Osteoblast (primary cell): ENCODE data around the gene WAC. TPM values are rescaled to one million over a fixed set of nuclear protein-coding genes. Genes with fewer than 3 reads are reported as not detected.

Source experiments
- DNase-seq: peaks from one replicate; pipeline ENCODE4 v3.0.0; 2011; ENCODE audit warnings: low spot score, mixed read lengths; ENCODE audit not compliant: insufficient read length; ENCODE audit errors: missing footprints
- H2AFZ ChIP-seq: 2 replicates; pipeline ENCODE4 v1.6.0; 2011; ENCODE audit warnings: mild to moderate bottlenecking, low read length
- H3K27ac ChIP-seq: 2 replicates; pipeline ENCODE4 v1.5.1; 2011; ENCODE audit warnings: mild to moderate bottlenecking, low read depth, low read length, moderate library complexity
- H3K27me3 ChIP-seq: 2 replicates; pipeline ENCODE4 v1.6.0; 2012; ENCODE audit warnings: mild to moderate bottlenecking, control low read depth, inconsistent platforms, low read length, moderate library complexity; ENCODE audit not compliant: insufficient read depth
- H3K36me3 ChIP-seq: 2 replicates; pipeline ENCODE4 v1.5.1; 2011; ENCODE audit warnings: mild to moderate bottlenecking, low read length, control low read depth, moderate library complexity; ENCODE audit not compliant: insufficient read depth
- H3K4me1 ChIP-seq: 2 replicates; pipeline ENCODE4 v1.5.1; 2011; ENCODE audit warnings: mild to moderate bottlenecking, low read length, control low read depth, moderate library complexity; ENCODE audit not compliant: insufficient read depth
- H3K4me2 ChIP-seq: 2 replicates; pipeline ENCODE4 v1.6.0; 2011; ENCODE audit warnings: mild to moderate bottlenecking, low read length; ENCODE audit not compliant: insufficient read depth
- H3K4me3 ChIP-seq: fragments of 200-600 bp; sonication (generic); 3 replicates; pipeline ENCODE4 v1.5.1; 2012; ENCODE audit warnings: mild to moderate bottlenecking, low read length, inconsistent platforms; ENCODE audit not compliant: insufficient read depth
- H3K79me2 ChIP-seq: 2 replicates; pipeline ENCODE4 v1.6.0; 2012; ENCODE audit warnings: mild to moderate bottlenecking, low read length, control low read depth, inconsistent platforms; ENCODE audit not compliant: insufficient read depth
- H3K9me3 ChIP-seq: 2 replicates; pipeline ENCODE4 v1.5.1; 2011; ENCODE audit warnings: low read depth, low read length, control low read depth
- H4K20me1 ChIP-seq: 2 replicates; pipeline ENCODE4 v1.6.0; 2012; ENCODE audit warnings: mild to moderate bottlenecking, low read length, control low read depth; ENCODE audit not compliant: insufficient read depth
- total RNA-seq: library from RNA; depleted of rRNA; stranded (reverse); fragments of >200 nt; gene quantifications from 2 replicates; pipeline ENCODE4 v1.2.3, GENCODE V29; 2012
- TF ChIP-seq, protein P1 (sequence below): IDR thresholded peaks from 2 replicates; pipeline ENCODE4 v1.5.1; 2011; ENCODE audit warnings: mild to moderate bottlenecking, low read depth, low read length, moderate library complexity; ENCODE audit errors: extremely low read depth

The WAC gene
- total RNA-seq, 1 donor, result 77.1 TPM

DNA sequence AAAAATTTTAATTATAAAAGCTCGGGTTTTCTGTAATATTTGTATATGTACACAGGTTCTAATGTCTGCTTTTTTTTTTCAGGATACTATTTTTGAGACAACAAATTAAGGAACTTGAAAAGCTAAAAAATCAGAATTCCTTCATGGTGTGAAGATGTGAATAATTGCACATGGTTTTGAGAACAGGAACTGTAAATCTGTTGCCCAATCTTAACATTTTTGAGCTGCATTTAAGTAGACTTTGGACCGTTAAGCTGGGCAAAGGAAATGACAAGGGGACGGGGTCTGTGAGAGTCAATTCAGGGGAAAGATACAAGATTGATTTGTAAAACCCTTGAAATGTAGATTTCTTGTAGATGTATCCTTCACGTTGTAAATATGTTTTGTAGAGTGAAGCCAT, 86.5 kb downstream of the WAC start:
- H3K27me3 ChIP-seq, result no peaks in the 10 kb centered on the region
- H3K36me3 ChIP-seq, result peaks cover 57% of the 10 kb centered on the region
- H3K4me1 ChIP-seq, result no peaks in the 10 kb centered on the region
- TF ChIP-seq, protein P1, sequence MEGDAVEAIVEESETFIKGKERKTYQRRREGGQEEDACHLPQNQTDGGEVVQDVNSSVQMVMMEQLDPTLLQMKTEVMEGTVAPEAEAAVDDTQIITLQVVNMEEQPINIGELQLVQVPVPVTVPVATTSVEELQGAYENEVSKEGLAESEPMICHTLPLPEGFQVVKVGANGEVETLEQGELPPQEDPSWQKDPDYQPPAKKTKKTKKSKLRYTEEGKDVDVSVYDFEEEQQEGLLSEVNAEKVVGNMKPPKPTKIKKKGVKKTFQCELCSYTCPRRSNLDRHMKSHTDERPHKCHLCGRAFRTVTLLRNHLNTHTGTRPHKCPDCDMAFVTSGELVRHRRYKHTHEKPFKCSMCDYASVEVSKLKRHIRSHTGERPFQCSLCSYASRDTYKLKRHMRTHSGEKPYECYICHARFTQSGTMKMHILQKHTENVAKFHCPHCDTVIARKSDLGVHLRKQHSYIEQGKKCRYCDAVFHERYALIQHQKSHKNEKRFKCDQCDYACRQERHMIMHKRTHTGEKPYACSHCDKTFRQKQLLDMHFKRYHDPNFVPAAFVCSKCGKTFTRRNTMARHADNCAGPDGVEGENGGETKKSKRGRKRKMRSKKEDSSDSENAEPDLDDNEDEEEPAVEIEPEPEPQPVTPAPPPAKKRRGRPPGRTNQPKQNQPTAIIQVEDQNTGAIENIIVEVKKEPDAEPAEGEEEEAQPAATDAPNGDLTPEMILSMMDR, result no peak
- H3K4me3 ChIP-seq, result no peak overlapping the region
- peaks cover 6% of the 10 kb centered on the region for H4K20me1 ChIP-seq
- H3K4me2 ChIP-seq, result no peak overlapping the region
- no peak overlapping the region for H2AFZ ChIP-seq
- H3K27ac ChIP-seq, result no peak overlapping the region
- H3K79me2 ChIP-seq, result peaks cover 3% of the 10 kb centered on the region
- no peak for DNase-seq
- H3K9me3 ChIP-seq, result no peaks in the 10 kb centered on the region

DNA sequence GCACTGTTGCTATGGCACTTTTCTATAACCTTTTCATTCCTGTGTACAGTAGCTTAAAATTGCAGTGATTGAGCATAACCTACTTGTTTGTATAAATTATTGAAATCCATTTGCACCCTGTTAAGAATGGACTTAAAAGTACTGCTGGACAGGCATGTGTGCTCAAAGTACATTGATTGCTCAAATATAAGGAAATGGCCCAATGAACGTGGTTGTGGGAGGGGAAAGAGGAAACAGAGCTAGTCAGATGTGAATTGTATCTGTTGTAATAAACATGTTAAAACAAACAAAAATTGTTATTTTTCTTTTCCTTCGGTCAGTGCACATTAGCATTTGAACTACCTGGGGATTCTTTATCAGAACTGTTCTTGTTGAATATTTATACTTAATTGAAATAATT, 87.3 kb downstream of the WAC start:
- H3K36me3 ChIP-seq, result peaks cover 49% of the 10 kb centered on the region
- H2AFZ ChIP-seq, result no peak overlapping the region
- TF ChIP-seq, protein P1, result no peak
- no peak overlapping the region for H3K4me2 ChIP-seq
- H3K4me1 ChIP-seq, result no peaks in the 10 kb centered on the region
- no peaks in the 10 kb centered on the region for H3K9me3 ChIP-seq
- H3K27me3 ChIP-seq, result no peaks in the 10 kb centered on the region
- DNase-seq, result no peak
- H3K79me2 ChIP-seq, result peaks cover 2% of the 10 kb centered on the region
- H4K20me1 ChIP-seq, result peaks cover 2% of the 10 kb centered on the region
- H3K4me3 ChIP-seq, result no peak overlapping the region
- H3K27ac ChIP-seq, result no peak overlapping the region

DNA sequence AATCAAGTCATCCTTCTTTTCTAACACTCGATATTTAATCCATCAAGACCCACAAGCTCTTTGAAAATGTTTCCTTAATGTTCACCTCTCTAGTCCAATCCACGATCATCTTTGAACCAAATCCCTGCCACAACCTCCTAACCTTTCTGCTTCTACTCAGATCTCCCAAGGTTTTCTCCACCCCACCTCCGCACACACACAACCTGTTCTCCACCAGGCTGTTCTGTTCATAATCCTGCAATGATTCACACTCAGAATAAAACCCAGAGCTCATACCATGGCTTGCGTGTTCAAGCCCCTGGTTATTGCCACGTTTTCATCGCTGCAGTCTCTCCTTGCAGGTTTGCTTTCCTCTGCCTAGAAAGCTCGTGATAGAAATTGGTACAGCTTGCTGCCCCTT, 90.6 kb downstream of the WAC start:
- Histone ChIP-seq H2AFZ (no peak overlapping the region), H3K79me2 (no peaks in the 10 kb centered on the region), H3K4me1 (peaks cover 16% of the 10 kb centered on the region), H3K27me3 (no peaks in the 10 kb centered on the region), H3K4me3 (no peak overlapping the region), H3K27ac (no peak overlapping the region), H3K4me2 (no peak overlapping the region), H4K20me1 (no peaks in the 10 kb centered on the region), H3K36me3 (peaks cover 18% of the 10 kb centered on the region), H3K9me3 (no peaks in the 10 kb centered on the region)
- TF ChIP-seq, protein P1, result no peak
- no peak for DNase-seq

DNA sequence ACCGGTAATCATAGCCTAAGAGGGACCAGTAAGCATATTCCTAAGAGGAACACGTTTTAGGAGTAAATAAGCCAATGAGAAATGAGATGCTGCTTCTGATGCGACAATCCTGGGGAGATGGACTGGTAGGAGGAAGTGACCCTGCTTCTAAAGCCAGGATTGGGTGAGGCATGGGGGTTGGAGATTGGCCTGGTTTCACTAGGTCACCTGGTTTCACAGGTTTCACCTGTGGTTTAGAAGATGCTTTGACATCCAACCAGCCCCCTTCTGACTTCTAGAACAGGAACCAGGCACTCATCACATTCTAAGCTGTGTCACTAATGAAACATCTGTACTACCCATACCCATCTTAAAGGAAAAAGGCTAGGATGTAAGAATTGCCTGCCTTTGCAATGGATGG, 91.4 kb downstream of the WAC start:
- Histone ChIP-seq H3K4me3 (no peak overlapping the region), H3K9me3 (no peaks in the 10 kb centered on the region), H3K4me2 (no peak overlapping the region), H4K20me1 (no peaks in the 10 kb centered on the region), H3K4me1 (peaks cover 18% of the 10 kb centered on the region), H3K27ac (no peak overlapping the region), H3K27me3 (no peaks in the 10 kb centered on the region), H2AFZ (no peak overlapping the region), H3K79me2 (no peaks in the 10 kb centered on the region), H3K36me3 (peaks cover 14% of the 10 kb centered on the region)
- TF ChIP-seq, protein P1, result no peak
- no peak for DNase-seq
